G401 (cell line): ENCODE measurements around the gene BRD1. TPM values are rescaled to one million over a fixed set of nuclear protein-coding genes. Genes with fewer than 3 reads are reported as not detected.
"Not testable (repeated sequence)": the region's sequence is repeated elsewhere in the genome, so short reads cannot be mapped to it uniquely, and the experiment has no call there.

Source experiments
- DNase-seq: peaks from one replicate; pipeline ENCODE4 v3.0.0-alpha.2; 2015; ENCODE audit warnings: low spot score
- in situ Hi-C: cut with HindIII; loops from 2 replicates; pipeline ENCODE4 v1.10.0; 2016; ENCODE audit warnings: low sequenced_read_pairs, mixed read lengths
- total RNA-seq: library from RNA; depleted of rRNA; stranded (reverse); fragments of >200 nt; shearing (Covaris generic); gene quantifications from 2 replicates; pipeline ENCODE4 v1.2.3, GENCODE V29; 2014

Gene BRD1
- total RNA-seq, 1 experiment from 2014 or later = 27.5 TPM

DNA sequence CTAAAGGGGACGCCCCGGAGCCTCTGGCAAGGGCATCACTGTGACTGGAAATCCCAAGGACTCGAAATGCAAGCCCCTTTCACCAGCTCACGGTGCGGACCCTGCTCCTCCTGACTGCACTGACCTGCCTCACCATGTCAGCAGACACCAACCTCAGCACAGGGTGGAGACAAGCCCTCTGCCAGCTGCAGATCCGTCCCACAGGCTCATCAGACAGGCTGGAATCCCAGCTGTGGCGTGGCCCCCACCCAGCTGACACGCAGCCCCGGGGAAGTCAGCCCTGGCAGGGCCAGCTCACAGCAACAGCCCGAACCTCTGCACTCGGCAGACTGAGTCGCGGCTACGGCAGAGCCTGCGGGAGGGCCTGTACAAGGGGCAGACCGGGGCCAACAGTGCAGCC lies 36.8 kb downstream of the BRD1 start:
- in situ Hi-C loops = loop anchor here (25.0 kb wide), 1 partner anchor 121 kb away; the partner anchor contains the start of genes ALG12 and CRELD2
- no peak for DNase-seq

DNA sequence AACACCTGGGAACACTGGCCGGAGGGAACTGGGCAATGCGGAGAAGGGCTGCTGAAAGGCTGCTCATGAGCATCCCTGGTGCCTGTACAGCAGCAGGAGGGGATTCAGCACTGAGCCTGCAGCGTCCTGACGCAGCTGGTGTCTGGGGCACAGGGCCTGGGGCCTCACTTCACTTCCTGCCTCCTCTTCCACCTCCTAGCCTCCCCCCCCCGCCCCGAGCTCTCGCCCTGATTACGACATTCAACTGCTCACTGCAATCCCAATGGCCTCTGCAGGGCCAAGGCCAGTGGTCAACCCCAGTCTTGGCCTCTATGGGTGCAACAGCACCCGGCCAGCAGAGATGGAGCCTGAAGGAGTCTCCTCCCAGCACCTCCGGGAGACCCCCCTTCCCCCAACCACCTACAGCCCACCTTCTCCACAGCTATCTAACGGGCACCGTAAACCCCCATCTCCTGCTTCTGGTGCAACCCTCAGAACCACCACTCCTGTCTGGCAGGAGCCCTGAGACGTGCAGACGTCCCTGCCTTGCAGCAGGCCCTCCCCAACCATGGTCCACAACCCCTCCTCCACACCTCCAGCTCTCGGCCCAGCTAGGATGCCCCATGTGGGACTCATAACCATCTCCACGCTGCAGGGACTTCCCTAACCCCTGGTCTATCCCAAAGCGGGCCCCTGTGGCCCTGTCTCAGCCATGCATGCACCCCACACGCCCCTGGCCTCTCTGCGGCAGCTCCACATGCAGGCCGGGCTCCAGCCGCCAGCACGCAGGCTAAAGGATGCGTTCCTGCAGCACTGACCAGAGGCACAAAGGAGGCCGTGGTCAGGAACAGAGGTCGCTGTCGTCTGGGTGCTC lies 38.2 kb downstream of the BRD1 start:
- in situ Hi-C loops = loop anchor here (25.0 kb wide), 1 partner anchor 123 kb away; the partner anchor contains the start of genes ALG12 and CRELD2
- DNase-seq = no peak

DNA sequence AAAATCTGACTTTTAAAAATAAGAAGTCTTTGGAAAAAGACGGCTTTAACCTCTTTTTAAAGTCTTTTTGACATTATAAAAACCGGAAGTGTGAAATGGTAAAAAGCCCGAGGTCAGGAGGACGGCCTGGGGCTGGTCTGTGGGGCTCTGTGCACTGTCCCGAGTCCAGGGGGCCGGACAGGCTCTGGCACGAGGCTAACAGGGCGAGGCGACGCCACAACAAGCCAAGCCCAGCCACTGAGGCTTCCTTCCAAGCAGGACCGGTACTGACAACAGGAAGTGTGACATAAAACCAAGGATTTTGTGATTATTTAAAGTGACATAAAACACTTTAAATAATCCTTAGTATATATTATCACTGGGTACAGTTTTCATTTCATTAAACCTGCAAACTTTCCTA lies 39.2 kb downstream of the BRD1 start:
- no peak for DNase-seq
- in situ Hi-C loops = loop anchor here (25.0 kb wide), 1 partner anchor 124 kb away; the partner anchor contains the start of genes ALG12 and CRELD2

DNA sequence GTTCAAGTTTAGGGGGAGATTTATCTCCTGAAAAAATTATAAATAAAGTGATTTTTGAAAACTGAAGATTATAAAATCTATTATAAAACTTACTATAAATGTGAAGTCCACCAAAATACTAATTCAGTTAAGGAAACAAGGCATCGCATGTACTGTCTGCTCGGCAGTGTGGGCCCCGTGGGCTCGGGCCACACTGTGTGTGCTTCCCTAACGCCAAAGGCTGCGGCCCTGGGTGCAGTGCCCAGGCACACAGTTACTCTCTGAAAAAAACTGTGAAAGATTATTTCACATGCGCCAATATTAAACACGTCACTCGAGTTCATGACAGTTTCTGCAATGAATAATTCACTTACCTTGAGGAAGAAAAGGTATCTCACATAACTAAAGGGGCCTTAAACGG lies 39.8 kb downstream of the BRD1 start:
- in situ Hi-C loops = loop anchor here (25.0 kb wide), 1 partner anchor 124 kb away; the partner anchor contains the start of genes ALG12 and CRELD2
- no peak for DNase-seq

DNA sequence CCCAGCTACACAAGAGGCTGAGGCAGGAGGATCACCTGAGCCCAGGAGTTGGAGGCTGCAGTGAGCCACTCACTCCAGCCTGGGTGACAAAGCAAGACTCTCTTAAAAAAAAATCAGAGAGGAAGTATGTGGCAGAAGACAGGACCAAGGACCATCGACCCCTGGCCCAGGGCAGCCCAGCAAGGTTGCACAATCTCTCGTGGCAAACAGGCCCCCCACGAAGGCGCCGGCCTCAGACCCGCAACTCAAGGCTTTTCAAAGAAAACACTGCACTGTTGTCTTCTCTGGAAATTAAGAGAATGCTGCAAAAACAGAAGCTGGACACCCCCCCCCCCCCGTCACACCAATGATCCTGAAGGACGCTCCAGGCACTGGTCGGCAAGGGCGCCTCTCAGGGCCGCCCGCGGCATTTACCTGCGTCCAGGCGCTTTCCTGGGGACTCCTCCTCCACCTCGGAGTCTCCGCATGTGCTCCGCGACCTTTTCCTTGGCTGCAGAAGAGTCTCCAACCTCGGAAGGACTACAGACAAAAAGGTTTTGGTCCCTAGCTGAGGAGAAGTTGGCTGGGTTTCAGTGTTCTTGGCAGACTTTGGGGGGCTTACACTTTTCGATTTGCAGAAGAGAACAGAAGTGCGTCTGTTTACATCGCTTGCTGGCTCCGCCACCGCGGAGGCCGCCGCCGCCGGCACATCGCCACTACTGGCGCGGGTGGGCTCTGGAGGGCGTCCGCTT lies 40.5 kb downstream of the BRD1 start:
- in situ Hi-C loops = loop anchor here (25.0 kb wide), 1 partner anchor 125 kb away; the partner anchor contains the start of genes ALG12 and CRELD2

DNA sequence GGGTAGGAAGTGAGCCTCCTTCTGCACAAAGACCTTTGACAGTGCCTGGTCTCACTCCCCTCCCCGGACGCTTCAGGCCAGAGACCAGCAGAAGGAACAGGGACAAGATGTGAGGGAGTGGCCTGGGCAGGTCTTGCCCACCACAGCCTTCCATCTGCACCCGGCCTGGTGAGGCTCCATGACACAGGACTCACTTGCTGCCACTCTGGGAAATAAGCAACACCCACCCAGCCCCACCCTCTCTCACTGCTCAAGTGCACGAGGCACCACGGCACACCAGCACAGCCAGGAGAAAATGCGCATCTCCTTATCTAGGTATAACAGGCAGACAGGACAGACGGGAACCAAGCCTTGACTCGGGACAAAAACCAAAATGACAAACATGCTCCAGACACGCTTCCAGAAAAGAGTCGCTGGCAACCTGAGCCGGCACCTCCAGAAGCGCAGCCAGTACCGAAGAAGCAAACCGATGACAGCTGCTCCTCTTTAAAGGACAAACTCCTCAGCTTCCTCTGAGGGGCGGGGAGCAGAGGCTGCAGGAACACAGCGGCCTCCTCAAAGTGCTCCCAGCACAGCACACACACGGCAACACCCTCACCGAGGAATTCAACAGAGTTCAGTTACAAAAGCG lies 41.7 kb downstream of the BRD1 start:
- DNase-seq = no peak
- in situ Hi-C loops = loop anchor here (25.0 kb wide), 1 partner anchor 126 kb away; the partner anchor contains the start of genes ALG12 and CRELD2

More for the DNA sequence above, 40.5 kb downstream of the BRD1 start:
- no peak for DNase-seq

DNA sequence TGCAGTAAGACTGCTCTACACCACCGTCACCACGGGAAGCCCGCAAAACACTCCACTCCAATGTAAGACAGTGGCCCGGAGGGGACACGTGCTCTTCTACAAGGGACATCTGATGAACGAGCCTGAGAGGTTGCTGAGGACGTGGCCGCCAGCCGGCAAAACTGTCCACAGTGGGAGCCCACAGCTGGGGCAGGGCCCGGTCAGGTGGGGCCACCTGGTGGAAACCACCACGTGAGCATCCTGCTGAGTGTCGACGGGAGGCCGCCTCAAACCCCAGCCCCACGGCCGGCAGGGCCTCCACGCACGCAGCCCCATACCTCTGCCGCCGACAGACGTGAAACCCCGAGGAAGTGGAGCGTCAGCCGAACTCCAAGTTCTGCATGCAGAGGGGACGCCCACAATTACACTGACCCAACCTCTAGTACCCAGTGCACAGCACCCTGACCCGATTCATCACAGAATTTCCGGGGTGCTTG lies 42.6 kb downstream of the BRD1 start:
- DNase-seq = no peak
- in situ Hi-C loops = loop anchor here (25.0 kb wide), 1 partner anchor 127 kb away; the partner anchor contains the start of genes ALG12 and CRELD2

DNA sequence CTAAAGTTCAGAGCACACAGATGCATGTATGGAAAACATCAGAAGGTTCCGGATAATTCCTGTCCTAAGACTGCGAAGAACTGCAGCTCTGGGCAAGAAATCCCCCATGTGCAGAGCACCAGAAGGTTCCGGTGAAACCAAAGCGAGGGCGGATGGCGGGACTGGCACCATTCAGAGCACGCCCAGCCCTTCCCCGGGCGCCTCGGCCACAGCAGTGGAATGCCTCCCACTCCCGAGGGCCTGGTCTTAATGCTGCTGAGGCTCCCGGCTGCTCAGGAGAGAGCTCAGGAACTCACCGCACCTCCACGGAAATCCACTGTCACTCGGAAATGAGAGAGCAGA lies 43.1 kb downstream of the BRD1 start:
- peak; percentile 59 for DNase-seq
- in situ Hi-C loops = loop anchor here (25.0 kb wide), 1 partner anchor 128 kb away; the partner anchor contains the start of genes ALG12 and CRELD2

DNA sequence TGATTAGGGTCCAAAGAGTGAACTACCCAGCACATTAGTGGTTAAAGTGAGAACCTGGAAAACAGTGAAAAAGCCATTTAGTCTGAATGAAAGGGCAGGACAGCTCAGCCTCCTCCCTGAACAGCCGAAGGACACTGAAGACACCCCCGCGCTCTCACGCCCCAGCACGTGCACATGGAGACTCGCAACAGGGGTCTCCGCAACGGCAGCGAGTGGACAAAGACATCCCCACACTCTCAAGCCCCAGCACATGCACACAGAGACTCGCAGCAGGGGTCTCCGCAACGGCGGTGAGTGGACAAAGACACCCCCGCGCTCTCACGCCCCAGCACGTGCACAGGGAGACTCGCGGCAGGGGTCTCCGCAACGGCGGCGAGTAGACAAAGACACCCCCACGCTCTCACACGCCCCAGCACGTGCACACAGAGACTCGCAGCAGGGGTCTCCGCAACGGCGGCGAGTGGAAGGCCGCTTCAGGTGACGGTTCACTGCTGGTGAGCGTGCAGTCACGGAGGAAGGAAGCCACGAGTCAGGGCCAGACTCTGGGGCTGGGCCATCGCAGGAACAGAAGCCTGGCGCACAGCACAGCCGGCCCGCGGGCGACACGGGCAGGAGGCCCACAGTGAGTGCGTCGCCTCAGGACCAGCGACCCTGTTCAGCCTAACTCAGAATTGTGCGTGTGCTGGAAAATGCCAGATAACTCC lies 43.6 kb downstream of the BRD1 start:
- peak; percentile 70 for DNase-seq
- in situ Hi-C loops = loop anchor here (25.0 kb wide), 1 partner anchor 128 kb away; the partner anchor contains the start of genes ALG12 and CRELD2

DNA sequence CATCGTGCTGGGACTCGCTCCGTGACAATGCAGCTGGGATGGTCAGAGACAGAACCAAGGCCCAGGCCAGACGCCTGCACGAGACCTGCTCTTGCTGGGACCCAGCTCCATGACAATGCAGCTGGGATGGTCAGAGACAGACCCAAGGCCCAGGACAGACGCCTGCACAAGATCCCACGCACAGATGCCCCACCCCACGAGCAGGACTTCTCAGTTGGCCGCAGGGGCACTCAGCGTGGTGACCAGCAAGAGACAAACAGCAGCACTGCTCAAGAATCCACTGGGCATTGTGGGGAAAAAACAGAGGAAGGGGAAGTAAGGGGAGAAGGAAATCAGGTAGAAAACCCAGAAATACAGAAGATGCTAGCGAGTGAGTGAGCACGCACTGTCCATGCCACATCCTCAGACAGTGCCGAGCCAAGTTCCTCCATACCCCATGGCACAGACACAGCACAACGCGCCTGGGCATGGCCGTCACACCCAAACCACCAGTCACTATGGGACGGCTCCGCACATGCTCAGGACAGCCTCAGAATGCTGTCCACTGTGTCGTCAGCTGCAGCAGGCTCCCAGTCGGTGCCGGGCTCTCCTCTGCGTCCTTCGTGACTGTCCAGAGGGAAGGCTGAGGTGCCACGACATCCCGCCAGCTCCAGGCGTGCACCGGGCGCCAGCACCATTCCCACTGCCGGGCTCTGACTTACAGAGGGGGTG lies 44.5 kb downstream of the BRD1 start:
- in situ Hi-C loops = loop anchor here (25.0 kb wide), 1 partner anchor 129 kb away; the partner anchor contains the start of genes ALG12 and CRELD2
- DNase-seq = no peak

DNA sequence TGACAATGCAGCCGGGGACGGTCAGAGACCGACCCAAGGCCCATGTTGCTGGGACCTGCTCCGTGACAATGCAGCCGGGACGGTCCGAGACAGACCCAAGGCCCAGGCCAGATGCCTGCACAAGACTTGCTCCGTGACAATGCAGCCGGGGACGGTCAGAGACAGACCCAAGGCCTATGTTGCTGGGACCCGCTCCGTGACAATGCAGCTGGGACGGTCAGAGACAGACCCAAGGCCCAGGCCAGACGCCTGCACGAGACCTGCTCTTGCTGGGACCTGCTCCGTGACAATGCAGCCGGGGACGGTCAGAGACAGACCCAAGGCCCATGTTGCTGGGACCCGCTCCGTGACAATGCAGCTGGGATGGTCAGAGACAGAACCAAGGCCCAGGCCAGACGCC lies 45.8 kb downstream of the BRD1 start:
- in situ Hi-C loops = loop anchor here (25.0 kb wide), 1 partner anchor 130 kb away; the partner anchor contains the start of genes ALG12 and CRELD2
- not testable (repeated sequence) for DNase-seq

DNA sequence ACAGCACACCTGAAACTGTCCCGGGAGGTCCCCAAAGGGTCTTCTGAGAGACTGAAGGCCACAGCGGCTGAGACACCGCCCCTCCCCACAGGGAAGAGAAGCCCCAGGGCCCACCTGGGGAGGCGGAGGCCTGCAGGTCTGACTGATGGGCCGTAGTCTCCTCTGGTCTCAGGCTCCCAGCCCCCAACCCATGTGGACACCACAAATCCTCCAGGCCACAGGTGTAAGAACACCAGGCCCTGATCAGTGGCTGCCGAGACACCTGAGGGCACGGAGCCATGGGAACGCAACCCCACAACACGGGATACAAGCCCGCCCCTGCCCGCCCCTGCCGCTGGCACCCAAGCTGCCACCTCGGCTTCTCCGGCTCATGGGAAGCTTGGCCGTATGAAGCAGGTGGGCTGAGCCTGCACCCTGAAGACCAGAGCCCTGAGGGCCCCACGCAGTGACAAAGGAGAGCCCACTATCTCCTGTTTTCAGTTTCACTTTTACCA lies 46.3 kb downstream of the BRD1 start:
- in situ Hi-C loops = loop anchor here (25.0 kb wide), 1 partner anchor 131 kb away; the partner anchor contains the start of genes ALG12 and CRELD2
- no peak for DNase-seq

DNA sequence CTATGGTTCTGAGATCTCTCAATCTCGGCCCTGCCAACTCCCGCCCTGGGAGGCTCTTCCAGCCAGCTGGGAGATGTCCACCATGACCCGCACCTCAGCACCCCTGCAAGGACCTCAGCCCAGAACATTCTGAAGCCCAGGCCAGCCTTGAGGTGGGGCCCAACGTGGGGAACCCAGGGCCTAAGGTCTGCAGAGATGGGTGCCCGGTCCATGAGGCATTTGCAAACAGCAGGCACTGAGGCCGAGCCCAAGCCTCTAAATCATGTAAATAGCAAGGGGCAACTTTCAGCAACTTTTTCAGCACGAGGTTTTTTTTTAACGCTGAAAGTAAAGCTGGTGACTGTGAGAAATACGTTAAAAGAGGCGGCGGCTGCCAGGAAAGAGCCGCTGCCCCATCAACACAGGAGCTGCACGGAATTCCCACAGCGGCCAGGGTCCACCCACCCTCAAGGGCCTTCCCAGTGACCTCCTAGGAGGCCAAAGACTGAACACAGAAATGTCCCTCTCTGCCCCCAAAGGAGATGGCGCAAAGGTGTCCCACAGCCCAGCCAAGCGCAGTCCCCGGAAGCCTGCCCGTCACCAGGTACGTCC lies 46.9 kb downstream of the BRD1 start:
- DNase-seq = no peak
- in situ Hi-C loops = loop anchor here (25.0 kb wide), 1 partner anchor 132 kb away; the partner anchor contains the start of genes ALG12 and CRELD2

DNA sequence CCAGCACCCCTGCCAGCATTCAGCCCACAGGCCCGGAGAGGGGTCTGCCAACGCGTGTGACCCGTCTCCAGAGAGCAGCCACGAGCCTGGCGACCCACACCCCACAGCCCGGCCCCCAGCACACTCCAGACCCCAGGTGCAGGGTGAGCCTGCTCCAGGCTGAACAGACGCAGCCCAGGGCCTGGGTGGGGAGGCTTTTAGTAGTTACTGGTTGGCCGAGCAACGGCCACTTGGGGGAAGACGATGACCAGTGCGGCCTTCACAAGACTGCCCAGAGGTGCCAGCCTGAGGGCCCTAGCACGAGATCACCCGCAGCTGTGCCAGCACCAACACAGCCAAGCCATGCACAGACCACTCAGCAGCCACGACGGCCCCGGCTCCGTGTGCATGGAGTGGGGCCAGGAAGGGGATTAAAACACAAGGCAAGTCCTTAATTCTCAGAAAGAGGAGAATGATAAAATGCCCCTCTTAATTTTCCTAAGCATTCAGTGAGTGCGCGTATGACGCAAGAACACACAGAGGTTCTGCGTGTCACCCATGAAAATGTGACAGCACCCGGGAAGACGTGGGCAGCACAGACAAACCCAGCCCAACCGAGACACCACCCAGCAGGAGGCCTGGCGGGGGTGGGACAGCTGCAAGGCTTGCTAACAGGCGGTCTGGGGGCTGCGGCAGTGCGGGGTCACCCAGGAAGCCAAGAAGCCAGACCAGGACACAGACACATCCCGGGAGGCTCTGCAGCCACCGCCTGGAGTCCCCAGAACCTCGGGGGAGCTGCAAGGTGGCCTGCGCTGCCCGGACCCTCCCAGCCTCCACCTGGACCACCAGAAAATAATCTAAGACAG lies 47.6 kb downstream of the BRD1 start:
- in situ Hi-C loops = loop anchor here (25.0 kb wide), 1 partner anchor 132 kb away; the partner anchor contains the start of genes ALG12 and CRELD2
- no peak for DNase-seq

DNA sequence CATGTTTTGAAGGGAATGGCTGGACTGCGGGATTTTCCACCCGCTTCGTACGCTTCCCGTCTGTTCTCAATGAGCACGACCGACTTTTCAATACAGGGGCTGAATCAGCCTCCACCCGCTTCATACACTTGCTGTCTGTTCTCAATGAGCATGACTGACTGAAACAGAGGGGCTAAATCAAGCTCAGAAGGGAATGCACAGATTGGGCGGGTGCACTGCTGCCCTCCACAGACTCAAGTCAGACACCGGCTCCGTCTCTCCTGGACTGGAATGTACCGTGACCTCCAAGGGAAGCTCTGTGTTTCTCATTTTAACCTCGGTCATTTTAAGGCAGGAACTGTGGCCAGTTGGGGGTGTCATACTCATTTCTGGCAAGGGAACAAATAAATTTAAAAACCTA lies 48.5 kb downstream of the BRD1 start:
- in situ Hi-C loops = loop anchor here (25.0 kb wide), 1 partner anchor 133 kb away; the partner anchor contains the start of genes ALG12 and CRELD2
- DNase-seq = no peak
